NT2/D1 (cell line): ENCODE measurements around the gene QSER1.

Source experiments
- SUZ12 ChIP-seq: IDR thresholded peaks from 2 replicates; pipeline ENCODE4 v1.6.1; 2011; ENCODE audit not compliant: insufficient read length, insufficient read depth; ENCODE audit errors: extremely low read depth
- YY1 ChIP-seq: IDR thresholded peaks from 2 replicates; pipeline ENCODE4 v1.6.1; 2011; ENCODE audit not compliant: insufficient read length, insufficient read depth
- ZNF274 ChIP-seq: IDR thresholded peaks from 2 replicates; pipeline ENCODE4 v1.6.1; 2011; ENCODE audit warnings: mild to moderate bottlenecking, low read depth, low read length

GRCh38 chr11:32983506-32983905 lies 90.9 kb downstream of the QSER1 start:
- TF ChIP-seq SUZ12 (no peak), YY1 (no peak), ZNF274 (no peak)
